Gastrocnemius medialis (tissue), 4 donors: ENCODE results near the gene HS3ST2.

Experiments
- CTCF ChIP-seq, 5 experiments: fragments of 450-650 bp in 3 of 5; fragments of 200-600 bp in 2 of 5; sonication (generic) in 2 of 5; IDR thresholded peaks in 4 of 5; conservative IDR thresholded peaks in 1 of 5; 1 replicate in 4 of 5; 2 replicates in 1 of 5; pipeline ENCODE4 v1.5.1; 2016 to 2019; ENCODE audit warnings: antibody characterized with exemption in 5 of 5, mild to moderate bottlenecking in 3 of 5, moderate library complexity in 3 of 5
- POLR2A ChIP-seq, 2 donors: fragments of 450-650 bp; IDR thresholded peaks; one replicate each; pipeline ENCODE4 v1.6.1; 2017; ENCODE audit warnings: antibody characterized with exemption in 2 of 2, mild to moderate bottlenecking in 2 of 2, moderate library complexity in 2 of 2

DNA sequence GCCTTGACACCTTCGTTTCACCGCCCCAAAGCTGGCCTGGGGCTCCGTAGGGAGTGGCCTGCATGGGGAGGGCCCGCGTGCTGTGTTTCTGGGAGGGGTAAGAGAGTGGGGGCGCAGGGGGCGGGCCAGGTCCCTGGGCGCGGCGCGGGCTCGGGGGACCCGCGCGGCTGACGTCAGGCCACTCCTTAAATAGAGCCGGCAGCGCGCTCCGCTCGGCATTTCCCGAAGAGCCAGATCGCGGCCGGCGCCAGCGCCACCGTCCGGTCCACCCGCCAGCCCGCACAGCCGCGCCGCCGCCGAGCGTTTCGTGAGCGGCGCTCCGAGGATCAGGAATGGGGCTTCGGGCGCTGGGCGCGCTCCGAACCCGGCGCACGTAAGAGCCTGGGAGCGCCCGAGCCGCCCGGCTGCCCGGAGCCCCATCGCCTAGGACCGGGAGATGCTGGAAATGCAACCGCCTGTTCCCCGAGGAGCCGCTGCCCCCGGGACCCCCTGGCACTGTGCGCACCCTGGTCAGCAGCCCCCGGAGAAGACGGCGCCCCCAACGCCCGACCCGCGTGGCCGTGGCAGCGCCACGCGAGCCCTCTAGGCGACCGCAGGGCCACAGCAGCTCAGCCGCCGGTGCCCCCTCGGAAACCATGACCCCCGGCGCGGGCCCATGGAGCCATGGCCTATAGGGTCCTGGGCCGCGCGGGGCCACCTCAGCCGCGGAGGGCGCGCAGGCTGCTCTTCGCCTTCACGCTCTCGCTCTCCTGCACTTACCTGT, at the start of gene HS3ST2:
- no peak for TF ChIP-seq POLR2A (IDR thresholded peaks at IDR 0.05)
- TF ChIP-seq CTCF (IDR thresholded peaks at IDR 0.05 in 4 of 5, conservative IDR thresholded peaks at IDR 0.05 in 1 of 5) = peak in 1 of 5 experiments; percentile 32
